ENCODE data around the gene CDH13. TPM values are rescaled to one million over a fixed set of nuclear protein-coding genes. Genes with fewer than 3 reads are reported as not detected.
A peak's percentile ranks its signal among the peaks of the same experiment; 100 is the strongest.

CDH13 gene
- total RNA-seq, 1 experiment from 2014 or later = 0.80 TPM

DNA sequence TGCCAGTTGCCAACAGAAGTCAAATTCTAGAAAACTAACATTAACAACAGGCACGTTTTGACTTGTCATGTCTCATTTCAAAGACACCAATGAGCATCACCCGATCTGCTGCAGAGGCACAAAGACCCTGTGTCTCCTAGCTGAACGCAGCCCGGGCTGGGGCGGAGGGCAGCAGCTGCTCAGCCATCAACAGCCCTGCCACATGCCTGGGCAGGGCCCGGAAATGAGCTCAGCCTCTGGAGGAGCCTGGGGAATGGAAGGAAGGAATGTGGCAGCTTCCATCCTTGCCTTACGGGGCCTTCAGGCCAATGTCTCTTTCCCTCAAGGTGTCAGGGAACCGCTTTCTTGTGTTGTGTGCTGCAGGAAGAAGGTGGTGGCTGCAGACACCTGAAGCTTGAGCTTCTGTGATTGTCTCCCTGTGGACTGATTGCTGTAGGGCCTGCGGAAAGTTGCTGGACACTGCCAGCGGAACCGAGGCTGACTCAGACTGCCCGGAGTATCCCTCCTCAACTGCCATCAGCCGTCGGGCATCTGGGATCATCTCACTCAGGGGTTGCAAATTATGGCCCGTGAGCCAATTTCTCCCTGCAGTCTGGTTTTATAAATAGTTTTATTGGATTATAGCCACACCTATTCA, 7.3 kb downstream of the CDH13 start:
- no peaks in the 10 kb centered on the region for H3K36me3 ChIP-seq (replicated peaks; ENCODE audit: control insufficient read depth, insufficient read depth, low read length)
- DNase-seq = no peak
- H3K4me3 ChIP-seq (ENCODE audit: insufficient read depth, low read depth, low read length) = no peak overlapping the region
- H3K27me3 ChIP-seq (ENCODE audit: control insufficient read depth, insufficient read depth, low read length) = peaks cover 3% of the 10 kb centered on the region

DNA sequence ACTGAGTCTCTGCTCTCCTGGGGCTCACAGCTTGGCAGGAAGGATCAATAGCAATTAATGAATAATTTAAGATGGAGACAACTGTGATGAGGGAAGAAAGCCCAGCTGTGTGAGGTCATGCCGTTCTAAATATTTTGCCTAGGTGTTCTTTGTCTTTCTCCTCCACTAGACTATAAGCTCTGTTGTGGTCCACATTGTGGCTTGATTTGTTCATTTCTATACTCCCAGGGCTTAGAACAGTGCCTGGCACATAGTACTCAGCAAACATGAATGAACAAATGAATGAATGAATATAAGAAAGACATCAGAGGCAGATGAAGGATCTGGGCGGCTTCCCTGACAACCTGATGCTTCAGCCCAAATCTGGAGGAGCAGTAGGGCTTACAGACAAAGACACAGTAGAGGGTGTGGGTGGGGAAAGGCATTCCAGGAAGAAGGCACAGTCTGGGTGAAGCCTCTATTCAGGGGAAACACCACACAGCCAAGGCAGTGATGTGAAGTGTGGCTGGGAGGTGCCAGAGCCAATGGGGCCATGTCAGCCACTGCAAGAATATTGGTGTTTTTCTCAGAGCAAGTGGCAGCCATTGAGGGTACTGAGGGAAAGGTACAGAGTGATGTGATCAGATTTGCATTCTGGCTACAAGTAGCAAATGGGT, 8.3 kb downstream of the CDH13 start:
- DNase-seq = no peak
- Histone ChIP-seq H3K36me3 (replicated peaks; ENCODE audit: control insufficient read depth, insufficient read depth, low read length) (no peaks in the 10 kb centered on the region), H3K27me3 (ENCODE audit: control insufficient read depth, insufficient read depth, low read length) (no peaks in the 10 kb centered on the region), H3K4me3 (ENCODE audit: insufficient read depth, low read depth, low read length) (no peak overlapping the region)

DNA sequence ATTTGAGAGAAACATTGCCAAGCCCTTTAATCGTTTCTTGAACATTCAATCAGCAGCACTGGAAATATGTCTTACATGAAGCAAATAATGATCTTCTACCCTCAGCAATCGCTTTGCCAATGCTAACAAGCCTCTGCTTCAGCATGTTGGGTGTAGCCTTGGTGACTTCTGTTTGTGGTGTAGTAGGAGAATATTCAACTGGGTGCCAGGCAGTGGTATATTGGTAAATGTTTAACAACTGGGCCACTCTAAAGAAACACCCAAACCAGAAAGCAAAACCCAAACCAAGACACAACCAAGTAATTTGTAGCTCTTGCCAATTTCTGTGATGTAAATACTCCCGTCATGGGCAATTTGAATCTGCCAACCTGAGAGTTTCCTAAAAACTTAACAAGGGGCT, 9.7 kb downstream of the CDH13 start:
- no peaks in the 10 kb centered on the region for H3K27me3 ChIP-seq (ENCODE audit: control insufficient read depth, insufficient read depth, low read length)
- no peak for DNase-seq
- no peaks in the 10 kb centered on the region for H3K36me3 ChIP-seq (replicated peaks; ENCODE audit: control insufficient read depth, insufficient read depth, low read length)

DNA sequence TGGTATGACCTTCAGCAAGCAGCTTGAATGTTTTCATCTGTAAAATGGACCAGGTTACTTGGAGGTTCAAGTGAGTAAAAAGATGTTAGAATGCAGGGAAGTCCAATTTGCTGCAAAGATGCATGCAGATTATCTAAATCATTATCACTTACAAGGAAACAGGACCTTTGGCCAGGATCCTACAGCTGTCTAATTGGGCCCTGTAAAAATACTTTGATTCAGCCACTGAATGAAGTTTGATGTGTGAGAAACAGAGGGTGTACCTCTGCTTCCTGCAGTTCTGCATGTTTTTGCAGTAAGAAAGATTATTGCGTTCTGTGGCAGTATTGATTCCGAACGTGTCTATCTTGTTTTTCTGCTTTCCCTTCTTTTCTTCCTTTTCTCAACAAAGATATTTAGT, 10.2 kb downstream of the CDH13 start:
- Histone ChIP-seq H3K27me3 (ENCODE audit: control insufficient read depth, insufficient read depth, low read length) (no peaks in the 10 kb centered on the region), H3K36me3 (replicated peaks; ENCODE audit: control insufficient read depth, insufficient read depth, low read length) (no peaks in the 10 kb centered on the region), H3K4me3 (ENCODE audit: insufficient read depth, low read depth, low read length) (no peak overlapping the region)
- DNase-seq = no peak

More for the DNA sequence above, 9.7 kb downstream of the CDH13 start:
- H3K4me3 ChIP-seq (ENCODE audit: insufficient read depth, low read depth, low read length) = no peak overlapping the region

DNA sequence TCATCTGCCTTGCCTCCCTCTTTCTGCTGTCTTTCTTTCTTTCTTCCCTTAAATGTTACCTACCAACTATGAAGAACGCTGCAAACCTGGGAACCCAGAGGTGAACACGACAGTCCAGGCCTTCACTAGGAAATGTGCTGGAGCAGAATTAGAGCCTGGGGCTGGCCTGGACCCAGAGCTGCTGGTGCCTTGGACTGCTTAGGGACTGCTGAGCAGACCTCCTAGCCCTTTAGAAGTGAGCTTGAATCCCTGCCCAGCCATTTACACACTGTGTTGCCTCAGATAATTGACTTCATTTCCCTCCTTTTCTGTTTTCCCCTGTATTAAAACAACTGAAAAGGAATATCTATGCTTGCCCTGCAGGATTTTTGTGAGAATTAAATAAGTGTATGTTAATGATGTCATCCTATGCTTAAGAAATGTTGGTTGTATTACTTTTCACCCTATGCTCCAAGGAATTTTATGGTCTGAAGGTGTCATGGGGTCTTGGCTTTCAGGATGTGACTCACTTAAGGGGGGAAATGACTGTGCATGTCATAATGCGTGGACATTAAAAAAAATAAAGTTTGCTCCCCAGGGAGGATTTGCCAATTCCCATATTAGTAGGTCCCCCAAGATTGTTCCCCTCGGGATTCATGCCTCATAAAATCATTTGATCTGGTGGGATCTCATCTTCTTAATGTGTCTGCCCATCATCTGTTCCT, 11.5 kb downstream of the CDH13 start:
- no peak for DNase-seq
- Histone ChIP-seq H3K36me3 (replicated peaks; ENCODE audit: control insufficient read depth, insufficient read depth, low read length) (no peaks in the 10 kb centered on the region), H3K4me3 (ENCODE audit: insufficient read depth, low read depth, low read length) (no peak overlapping the region), H3K27me3 (ENCODE audit: control insufficient read depth, insufficient read depth, low read length) (no peaks in the 10 kb centered on the region)

DNA sequence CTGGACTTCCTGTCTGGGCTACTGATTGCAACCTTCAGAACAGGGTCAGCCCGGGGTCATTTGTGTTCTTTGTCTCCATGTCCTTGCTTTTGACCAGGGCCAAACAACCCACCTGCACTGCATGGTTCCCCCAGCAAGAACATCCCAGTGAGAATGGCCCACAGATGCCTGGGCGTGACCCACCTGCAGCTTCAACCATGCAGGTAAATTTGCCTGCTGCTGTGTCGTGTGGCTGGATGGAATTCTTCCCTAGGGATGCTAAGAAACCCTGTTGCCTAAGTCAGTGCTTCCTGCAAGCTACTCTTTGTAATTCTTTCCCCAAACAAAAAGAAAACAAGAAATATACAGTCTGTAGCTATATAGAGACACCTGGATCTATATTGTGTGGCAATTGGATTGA, 12.5 kb downstream of the CDH13 start:
- no peaks in the 10 kb centered on the region for H3K36me3 ChIP-seq (replicated peaks; ENCODE audit: control insufficient read depth, insufficient read depth, low read length)
- no peak overlapping the region for H3K4me3 ChIP-seq (ENCODE audit: insufficient read depth, low read depth, low read length)
- H3K27me3 ChIP-seq (ENCODE audit: control insufficient read depth, insufficient read depth, low read length) = no peaks in the 10 kb centered on the region
- DNase-seq = no peak

DNA sequence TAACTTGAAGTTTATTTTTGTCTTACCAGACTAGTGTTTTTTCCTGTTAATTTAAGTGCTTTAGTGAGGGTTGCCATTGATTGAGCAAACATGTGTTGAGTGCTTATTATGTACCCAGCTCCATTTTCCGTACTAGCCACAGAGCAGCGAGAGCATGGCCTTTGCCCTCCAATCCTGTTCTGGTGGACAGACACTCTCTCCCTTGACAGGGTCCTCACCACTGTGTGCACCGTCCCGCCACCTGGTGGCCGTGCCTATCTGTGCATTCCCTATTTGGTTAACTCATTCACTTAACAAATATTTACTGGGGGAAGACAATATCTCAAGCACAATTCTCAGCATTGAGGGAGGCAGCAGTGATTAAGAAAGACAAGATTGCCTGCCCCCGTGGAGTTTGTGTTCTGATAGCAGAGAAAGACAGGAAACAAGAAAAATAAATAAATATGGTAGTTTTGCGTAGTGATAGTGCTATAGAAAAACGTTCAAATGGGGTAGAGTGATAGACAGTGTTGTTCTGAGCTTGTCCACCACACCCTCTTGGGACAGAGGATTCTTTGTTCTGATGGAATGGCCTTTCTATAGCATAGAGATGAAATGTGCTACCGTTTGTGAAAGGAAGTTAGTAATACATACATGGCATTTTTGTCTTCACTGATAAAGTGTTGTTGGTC, 13.0 kb downstream of the CDH13 start:
- H3K4me3 ChIP-seq (ENCODE audit: insufficient read depth, low read depth, low read length) = no peak overlapping the region
- H3K27me3 ChIP-seq (ENCODE audit: control insufficient read depth, insufficient read depth, low read length) = no peaks in the 10 kb centered on the region
- DNase-seq = peak; percentile 77
- no peaks in the 10 kb centered on the region for H3K36me3 ChIP-seq (replicated peaks; ENCODE audit: control insufficient read depth, insufficient read depth, low read length)

DNA sequence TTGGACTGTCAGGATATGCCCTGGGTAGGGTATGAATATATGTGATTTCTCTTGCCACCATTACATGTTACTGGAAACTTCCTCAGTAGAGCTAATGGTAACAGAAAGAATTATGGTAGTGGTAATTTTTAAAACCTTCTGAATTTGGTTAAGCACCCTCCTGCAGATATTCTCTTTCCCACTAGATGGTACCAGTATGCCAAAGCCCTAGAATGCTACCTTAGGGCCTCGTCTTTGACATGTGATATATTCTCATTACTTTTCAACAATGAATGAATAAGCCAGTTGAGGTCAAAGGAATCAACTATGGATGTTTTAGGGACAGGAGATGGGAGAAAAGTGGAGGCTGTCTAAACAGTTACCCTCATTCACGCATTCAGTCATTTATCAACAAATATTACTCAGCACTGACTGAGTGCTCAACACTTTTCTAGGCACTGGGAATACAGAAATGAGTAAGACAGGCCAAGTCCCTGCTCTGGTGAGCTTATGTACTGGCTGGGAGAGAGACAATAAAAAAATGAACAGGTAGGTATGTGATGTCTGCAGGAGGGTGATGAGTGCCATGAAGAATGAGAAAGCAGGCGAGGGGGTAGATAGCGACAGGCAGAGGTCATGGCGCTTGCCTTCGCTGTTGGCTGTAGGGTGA, 14.7 kb downstream of the CDH13 start:
- Histone ChIP-seq H3K36me3 (replicated peaks; ENCODE audit: control insufficient read depth, insufficient read depth, low read length) (no peaks in the 10 kb centered on the region), H3K4me3 (ENCODE audit: insufficient read depth, low read depth, low read length) (no peak overlapping the region), H3K27me3 (ENCODE audit: control insufficient read depth, insufficient read depth, low read length) (no peaks in the 10 kb centered on the region)
- DNase-seq = no peak

DNA sequence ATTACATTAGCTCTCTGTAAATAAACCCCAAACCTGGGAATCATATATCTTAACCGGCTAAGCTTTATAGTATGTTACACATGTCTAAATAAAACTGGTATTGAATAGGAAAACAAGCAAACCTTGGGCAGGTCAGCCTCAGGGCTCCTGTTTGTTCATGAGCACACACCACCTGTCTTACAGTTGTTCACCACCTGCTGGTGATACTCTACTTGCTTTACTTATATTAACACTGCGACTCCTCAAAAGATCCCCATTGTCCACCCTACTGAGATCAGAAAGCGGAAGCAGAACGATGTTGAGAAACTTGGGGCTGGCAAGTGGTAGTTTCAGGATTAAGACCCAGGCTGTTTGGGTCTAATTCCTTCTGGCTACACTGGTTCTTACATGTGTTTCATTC, 16.4 kb downstream of the CDH13 start:
- no peak overlapping the region for H3K4me3 ChIP-seq (ENCODE audit: insufficient read depth, low read depth, low read length)
- no peaks in the 10 kb centered on the region for H3K27me3 ChIP-seq (ENCODE audit: control insufficient read depth, insufficient read depth, low read length)
- no peaks in the 10 kb centered on the region for H3K36me3 ChIP-seq (replicated peaks; ENCODE audit: control insufficient read depth, insufficient read depth, low read length)
- DNase-seq = no peak

DNA sequence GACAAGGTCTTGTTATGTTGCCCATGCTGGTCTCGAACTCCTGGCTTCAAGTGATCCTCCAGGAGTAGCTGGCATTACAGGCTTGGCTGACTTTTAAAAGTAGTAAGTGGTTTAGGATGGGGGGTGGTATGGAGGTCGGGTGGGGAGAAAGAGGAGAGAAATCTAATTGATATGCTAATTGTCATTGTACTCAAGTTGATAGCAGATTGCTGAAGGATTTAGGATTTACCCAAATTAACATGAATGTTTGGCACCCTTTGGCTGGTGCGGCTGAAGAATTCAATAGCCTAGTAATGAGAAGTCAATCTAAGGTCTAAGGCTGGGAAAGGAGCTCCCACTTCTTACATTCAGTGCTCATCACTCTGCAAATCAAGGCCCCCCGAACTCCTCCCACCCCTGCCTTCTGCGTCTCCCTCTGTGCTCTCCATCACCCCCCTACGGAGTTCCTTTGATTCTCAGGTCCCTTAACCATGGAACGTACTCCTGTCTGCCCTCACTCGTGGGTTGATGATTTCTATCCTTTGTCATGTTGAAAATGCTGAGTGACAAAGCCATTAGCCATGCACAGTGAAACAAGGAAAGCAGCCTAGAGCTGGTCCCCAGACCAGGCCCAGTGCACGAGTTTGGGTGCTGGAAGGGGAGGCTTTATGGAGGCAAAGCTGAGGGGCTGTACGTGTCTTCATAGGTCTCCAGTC, 17.3 kb downstream of the CDH13 start:
- DNase-seq = peak; percentile 37
- H3K36me3 ChIP-seq (replicated peaks; ENCODE audit: control insufficient read depth, insufficient read depth, low read length) = no peaks in the 10 kb centered on the region
- no peak overlapping the region for H3K4me3 ChIP-seq (ENCODE audit: insufficient read depth, low read depth, low read length)
- H3K27me3 ChIP-seq (ENCODE audit: control insufficient read depth, insufficient read depth, low read length) = no peaks in the 10 kb centered on the region

DNA sequence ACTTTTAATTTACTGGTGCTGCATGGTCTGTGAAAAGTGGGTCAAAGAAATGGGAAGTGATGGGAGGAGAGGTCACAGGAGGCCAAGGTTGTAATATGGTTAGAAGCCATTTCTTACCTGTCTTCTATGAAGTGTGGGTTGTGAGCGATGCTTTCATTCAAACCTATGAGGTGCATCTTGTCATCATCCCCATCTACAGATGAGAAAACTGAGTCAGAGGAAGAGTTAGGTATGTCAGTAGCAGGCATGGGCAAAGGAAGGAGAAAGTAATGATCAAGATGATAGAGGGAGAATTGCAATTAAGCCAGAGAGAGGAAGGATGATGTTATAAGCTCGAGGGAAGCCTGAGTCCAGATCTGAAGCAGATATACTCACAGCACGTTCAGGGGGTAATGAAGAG, 19.7 kb downstream of the CDH13 start:
- Histone ChIP-seq H3K36me3 (replicated peaks; ENCODE audit: control insufficient read depth, insufficient read depth, low read length) (no peaks in the 10 kb centered on the region), H3K4me3 (ENCODE audit: insufficient read depth, low read depth, low read length) (no peak overlapping the region), H3K27me3 (ENCODE audit: control insufficient read depth, insufficient read depth, low read length) (no peaks in the 10 kb centered on the region)
- no peak for DNase-seq

DNA sequence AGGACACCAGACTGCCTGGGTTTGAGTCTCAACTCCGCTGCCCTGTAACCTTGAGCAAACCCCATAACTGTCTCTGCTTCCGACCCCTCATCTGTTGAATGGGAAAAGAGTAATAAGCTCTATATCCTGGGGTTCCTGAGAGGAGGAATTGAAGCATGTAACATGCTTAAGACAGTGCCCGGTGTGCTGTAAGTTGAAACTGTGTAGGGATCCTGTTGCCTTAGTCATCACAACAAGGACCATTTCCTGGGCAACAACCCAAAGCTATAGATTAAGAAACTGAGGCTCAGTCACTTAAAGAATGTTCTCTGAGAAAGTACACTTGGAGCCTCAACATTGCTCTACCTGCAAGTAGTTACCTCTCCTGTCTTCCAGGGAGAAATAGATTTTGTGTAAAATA, 23.0 kb downstream of the CDH13 start:
- Histone ChIP-seq H3K36me3 (replicated peaks; ENCODE audit: control insufficient read depth, insufficient read depth, low read length) (no peaks in the 10 kb centered on the region), H3K27me3 (ENCODE audit: control insufficient read depth, insufficient read depth, low read length) (no peaks in the 10 kb centered on the region), H3K4me3 (ENCODE audit: insufficient read depth, low read depth, low read length) (no peak overlapping the region)
- no peak for DNase-seq

DNA sequence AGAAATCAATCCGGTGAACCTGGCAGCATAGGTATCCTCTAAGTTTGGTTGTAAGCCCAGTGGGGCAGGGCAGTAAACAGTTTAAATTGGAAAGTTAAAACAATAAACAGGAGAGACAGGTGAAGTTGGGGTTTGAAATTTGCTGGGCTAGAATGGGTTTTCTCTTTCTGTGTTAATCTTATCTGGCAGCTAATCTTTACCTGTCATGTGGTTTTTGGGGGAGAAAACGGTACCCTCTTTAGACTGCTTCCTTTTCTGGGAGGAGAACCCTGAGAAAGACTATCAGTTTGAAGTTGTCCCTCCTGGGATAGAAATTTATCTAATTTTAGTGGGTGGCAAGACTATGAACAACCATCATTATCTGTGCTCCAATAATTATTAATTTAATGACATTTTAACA, 24.0 kb downstream of the CDH13 start:
- Histone ChIP-seq H3K27me3 (ENCODE audit: control insufficient read depth, insufficient read depth, low read length) (no peaks in the 10 kb centered on the region), H3K4me3 (ENCODE audit: insufficient read depth, low read depth, low read length) (no peak overlapping the region), H3K36me3 (replicated peaks; ENCODE audit: control insufficient read depth, insufficient read depth, low read length) (no peaks in the 10 kb centered on the region)
- DNase-seq = no peak
